Purkinje cell (primary cell): ENCODE results near the gene TMOD4. TPM values are rescaled to one million over a fixed set of nuclear protein-coding genes. Genes with fewer than 3 reads are reported as not detected.

ENCODE experiments used
- polyA plus RNA-seq: library from polyadenylated mRNA; unstranded; fragments of >200 nt; fragmentation: Nextera tagmentation; gene quantifications from 2 replicates; pipeline ENCODE4 v1.2.1, GENCODE V29; 2014

The TMOD4 gene
- polyA plus RNA-seq = not detected in 2 replicates

DNA sequence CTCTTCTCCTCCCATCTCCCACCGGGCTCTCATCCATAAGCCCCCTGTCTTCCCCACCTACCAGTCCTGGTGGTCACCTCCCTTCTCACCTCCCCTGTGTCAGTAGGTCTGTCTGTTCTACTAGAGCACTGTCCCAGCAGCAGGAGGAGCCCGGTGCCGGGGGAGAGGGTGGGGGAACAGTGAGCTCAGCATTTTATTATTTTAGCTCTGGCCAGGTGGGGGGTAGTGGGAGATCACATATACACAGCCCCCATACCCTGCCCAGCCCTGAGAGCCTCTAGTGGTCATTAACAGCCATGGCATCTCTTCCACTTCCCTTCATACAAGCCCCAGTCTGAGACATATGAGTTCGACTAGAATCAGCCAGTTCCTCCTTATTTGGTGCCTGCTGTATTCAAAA is at the start of gene TMOD4:
TSS of gene TMOD4 (minus strand) at position 119 of the 400 bp plus-strand sequence. CDS start 1,106 bp downstream, outside the sequence.

DNA sequence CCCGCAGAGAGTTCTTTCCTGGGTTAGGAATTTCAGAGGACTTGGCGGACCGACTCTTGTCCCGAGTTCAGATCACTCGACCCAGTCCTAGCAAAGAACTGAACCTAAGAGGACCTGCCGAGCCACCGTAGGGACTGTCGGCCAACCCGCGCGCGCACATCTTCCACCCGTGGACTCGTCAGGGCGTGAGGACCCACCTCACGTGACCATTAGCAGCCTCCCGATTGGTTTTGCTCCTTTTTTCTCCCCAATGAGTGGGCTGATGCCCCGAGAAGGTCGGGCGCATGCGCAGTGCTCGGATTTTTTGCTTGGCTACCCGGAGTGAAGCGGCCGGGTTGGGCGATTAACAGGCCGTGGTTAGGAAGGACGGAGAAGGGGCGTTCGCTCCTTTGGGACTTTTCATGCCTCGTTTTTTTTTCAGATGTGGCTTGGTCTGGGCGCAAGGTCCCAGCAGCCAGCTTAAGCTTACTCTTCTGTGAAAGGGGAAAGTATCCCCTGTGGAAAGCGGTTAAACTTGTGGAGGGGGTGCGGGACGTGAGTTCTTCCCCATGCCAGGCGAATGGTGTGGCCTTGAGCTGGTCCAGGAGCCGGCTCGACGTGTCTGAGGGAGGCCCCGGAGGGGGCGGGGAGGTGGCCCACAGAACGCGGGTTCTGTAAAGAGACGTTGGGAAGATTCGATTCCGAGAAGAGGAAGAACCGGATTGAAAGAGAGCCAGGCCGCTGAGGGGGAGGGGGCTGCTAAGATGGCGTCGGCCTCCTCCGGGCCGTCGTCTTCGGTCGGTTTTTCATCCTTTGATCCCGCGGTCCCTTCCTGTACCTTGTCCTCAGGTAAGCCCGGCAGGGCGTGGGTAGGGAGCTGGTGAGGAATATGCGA is 22.7 kb upstream of the TMOD4 start, which contains the start of gene PIP5K1A:
TSS of gene PIP5K1A (plus strand) at position 299 of the 874 bp plus-strand sequence. CDS start at position 744, 445 bp downstream.

DNA sequence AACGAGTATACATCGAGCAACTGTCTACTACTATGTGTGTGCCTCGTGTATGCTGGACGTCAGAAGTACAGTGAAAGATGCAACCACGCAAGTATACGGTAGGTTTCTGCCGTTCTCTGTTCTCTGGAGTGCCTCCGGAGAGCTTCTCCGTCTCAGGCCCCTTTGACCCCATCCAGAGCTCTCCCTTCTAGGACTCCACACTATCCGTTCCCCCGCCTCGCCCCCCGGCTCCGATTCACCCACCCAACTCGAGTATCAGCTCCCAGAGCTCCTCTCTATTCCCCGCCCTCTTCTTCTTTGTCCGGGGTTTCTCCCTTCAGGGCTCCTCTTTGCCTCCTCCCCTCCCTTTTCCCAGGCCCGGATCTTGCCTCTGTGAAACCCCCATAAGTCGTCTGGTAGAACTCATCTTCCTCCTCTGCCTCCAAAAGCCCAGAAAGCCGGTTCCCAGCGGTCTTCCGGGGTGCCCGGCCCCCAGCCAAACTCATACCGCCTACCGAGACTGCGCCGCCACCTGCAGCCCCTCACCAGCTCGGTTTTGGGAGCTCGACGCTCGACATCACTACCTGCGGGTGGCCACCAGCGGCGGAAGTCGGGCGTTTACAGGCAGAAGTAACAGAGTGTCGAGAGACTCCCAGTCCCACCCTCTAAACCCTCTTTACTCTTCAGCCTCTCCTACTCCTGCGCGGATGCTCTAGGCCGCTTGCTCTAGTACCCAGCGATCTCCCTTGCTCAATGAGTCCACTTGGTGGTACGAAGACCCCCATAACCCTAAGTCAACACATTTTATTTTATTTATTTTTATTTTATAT is 14.1 kb upstream of the TMOD4 start, which contains the start of gene VPS72:
TSS of gene VPS72 (minus strand) at position 561 of the 809 bp plus-strand sequence. CDS start at position 485, 76 bp downstream.

DNA sequence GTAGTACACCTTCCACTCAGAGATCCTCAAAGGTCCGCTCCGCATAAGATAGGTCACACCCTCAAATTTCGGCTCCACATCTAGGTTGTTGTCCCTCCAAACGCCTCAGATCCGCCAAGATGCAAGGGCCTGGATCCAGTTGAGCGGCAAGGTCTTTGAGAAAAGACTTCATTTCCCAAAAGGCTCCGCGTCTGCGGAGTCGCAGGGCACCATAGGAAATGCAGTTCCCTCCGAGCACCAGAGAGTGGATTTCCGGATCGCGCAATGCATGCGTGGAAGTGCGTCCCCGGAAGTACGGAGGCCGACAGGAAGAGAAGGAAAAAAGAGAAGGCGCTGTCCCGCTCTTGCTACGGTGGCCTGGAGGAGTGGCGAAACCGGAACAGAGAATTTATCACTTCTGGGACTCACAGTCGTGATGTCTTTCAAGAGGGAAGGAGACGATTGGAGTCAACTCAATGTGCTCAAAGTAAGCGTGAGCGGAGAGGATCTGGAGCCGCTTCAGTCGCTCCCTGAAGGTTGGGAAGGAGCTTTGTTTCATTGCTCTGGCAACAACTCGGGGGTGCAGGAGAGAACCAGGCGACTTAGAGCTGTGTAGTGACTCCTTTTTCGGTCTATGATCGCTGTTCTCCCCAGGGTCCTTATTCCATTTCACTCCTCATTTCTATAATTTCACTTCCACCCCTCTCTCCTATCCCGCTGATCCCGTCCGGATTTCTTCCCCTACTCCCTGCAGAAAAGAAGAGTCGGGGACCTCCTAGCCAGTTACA is 9.9 kb downstream of the TMOD4 start, which contains the start of the genes LYSMD1 and SCNM1:
TSS of gene LYSMD1 (minus strand) at position 165 of the 767 bp plus-strand sequence. CDS start 644 bp downstream, outside the sequence.
TSS of gene SCNM1 (plus strand) at position 407 of the 767 bp plus-strand sequence. CDS start at position 416, 9 bp downstream.

DNA sequence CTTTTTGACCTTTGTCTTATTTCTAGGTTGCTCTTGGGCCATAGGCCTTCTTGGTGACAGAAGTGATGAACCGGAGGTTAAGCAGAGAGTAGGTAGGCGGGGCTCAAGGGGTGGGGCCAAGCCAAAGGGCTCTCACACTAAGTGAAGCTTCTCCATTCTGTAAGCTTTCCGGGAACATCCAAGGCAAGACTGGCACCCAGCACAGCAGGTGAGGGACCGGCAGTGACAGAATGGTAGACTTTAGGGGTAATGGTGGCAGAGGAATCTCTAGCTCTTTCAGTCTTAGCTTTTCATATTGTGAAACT is 19.3 kb downstream of the TMOD4 start, which contains the start of gene TNFAIP8L2:
TSS of gene TNFAIP8L2 (plus strand) at position 135 of the 305 bp plus-strand sequence. CDS start 2,049 bp downstream, outside the sequence.

DNA sequence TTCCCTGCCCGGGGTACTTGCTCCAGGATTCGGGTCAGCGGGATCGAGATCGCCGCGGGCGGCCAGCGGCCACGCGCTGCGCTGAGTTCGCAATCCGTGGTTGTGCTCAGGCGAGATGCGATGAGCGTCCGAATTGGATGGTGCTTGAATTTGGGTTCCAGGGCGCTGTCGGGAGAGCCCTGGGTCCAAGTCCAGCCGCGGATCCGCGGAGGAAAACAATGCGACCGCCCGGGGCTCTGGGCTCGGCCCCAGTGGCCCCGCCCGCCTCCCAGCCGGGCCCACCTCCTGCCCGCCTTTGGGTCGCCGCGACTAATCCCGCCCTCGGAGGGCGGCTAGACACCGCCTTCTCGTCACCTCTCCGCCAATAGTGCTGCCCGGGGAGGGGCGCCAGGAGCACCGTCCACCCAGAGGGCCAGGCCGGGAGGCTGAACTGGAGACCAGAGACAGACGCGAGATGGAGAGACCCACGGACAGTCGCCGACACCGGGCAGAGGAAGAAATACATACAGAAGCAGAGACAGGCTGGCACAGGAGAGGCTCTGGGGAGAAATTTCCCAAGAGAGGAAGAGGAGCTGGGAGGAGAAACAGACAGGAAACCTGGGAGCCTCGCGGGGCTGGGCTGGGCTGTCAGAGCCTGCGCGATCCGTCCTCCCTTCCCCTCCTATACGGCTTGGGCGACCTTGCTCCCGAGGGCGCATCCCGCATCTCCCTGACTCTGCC is 29.2 kb downstream of the TMOD4 start, which contains the start of gene SEMA6C:
TSS of gene SEMA6C (minus strand) at position 220 of the 720 bp plus-strand sequence. CDS start 4,010 bp downstream, outside the sequence.

Other genes starting within 250 kb of the TMOD4 start
- gene SETDB1, start 249.6 kb downstream of the TMOD4 start, polyA plus RNA-seq = 7.4 and 12.1 TPM in 2 replicates
- 2.0 and 2.5 TPM in 2 replicates for gene CERS2, start 201.1 kb downstream of the TMOD4 start, polyA plus RNA-seq
- gene ANXA9, start 193.7 kb downstream of the TMOD4 start, polyA plus RNA-seq = not detected in 2 replicates
- 0.55 and 1.1 TPM in 2 replicates for gene MINDY1, start 169.1 kb downstream of the TMOD4 start, polyA plus RNA-seq
- 13.0 and 22.9 TPM in 2 replicates for gene PRUNE1, start 167.5 kb downstream of the TMOD4 start, polyA plus RNA-seq
- 0.26 and 0.60 TPM in 2 replicates for gene BNIPL, start 139.4 kb downstream of the TMOD4 start, polyA plus RNA-seq
- gene C1orf56, start 128.2 kb downstream of the TMOD4 start, polyA plus RNA-seq = 12.8 and 18.3 TPM in 2 replicates
- gene CDC42SE1, start 116.4 kb downstream of the TMOD4 start, polyA plus RNA-seq = 11.7 and 17.5 TPM in 2 replicates
- gene MLLT11, start 115.6 kb downstream of the TMOD4 start, polyA plus RNA-seq = 149 and 204 TPM in 2 replicates
- gene GABPB2, start 105.2 kb downstream of the TMOD4 start, polyA plus RNA-seq = 3.0 and 6.1 TPM in 2 replicates
- 0.95 and 2.5 TPM in 2 replicates for gene SEMA6C, start 29.4 kb downstream of the TMOD4 start, polyA plus RNA-seq
- not detected in 2 replicates for gene TNFAIP8L2, start 19.3 kb downstream of the TMOD4 start, polyA plus RNA-seq
- 19.2 and 19.6 TPM in 2 replicates for gene LYSMD1, start 10.1 kb downstream of the TMOD4 start, polyA plus RNA-seq
- gene SCNM1, start 9.8 kb downstream of the TMOD4 start, polyA plus RNA-seq = 138 and 168 TPM in 2 replicates
- 9.7 and 12.8 TPM in 2 replicates for gene VPS72, start 14.2 kb upstream of the TMOD4 start, polyA plus RNA-seq
- 2.9 and 3.3 TPM in 2 replicates for gene PIP5K1A, start 22.6 kb upstream of the TMOD4 start, polyA plus RNA-seq
- 80.4 and 119 TPM in 2 replicates for gene PSMD4, start 78.8 kb upstream of the TMOD4 start, polyA plus RNA-seq
- gene ZNF687, start 106.3 kb upstream of the TMOD4 start, polyA plus RNA-seq = 0.07 and 0.34 TPM in 2 replicates
- gene PI4KB, start 151.4 kb upstream of the TMOD4 start, polyA plus RNA-seq = 4.3 and 6.1 TPM in 2 replicates
- gene RFX5, start 171.3 kb upstream of the TMOD4 start, polyA plus RNA-seq = 1.5 and 1.9 TPM in 2 replicates
- gene SELENBP1, start 196.7 kb upstream of the TMOD4 start, polyA plus RNA-seq = 0.83 and 1.7 TPM in 2 replicates
- 351 and 394 TPM in 2 replicates for gene PSMB4, start 223.6 kb upstream of the TMOD4 start, polyA plus RNA-seq